GOT3 (cell line): Measurements from ENCODE around the gene SNAPC2.

Experiments used
- DNase-seq: peaks from one replicate; lab custom pipeline; 2025; ENCODE audit warnings: mixed read lengths; lab: John Stamatoyannopoulos, UW

The SNAPC2 gene

GRCh38 chr19:7968008-7968795, 48.1 kb downstream of the SNAPC2 start:
- DNase-seq = no peak

GRCh38 chr19:7968796-7969554, 48.8 kb downstream of the SNAPC2 start:
- DNase-seq = no peak

DNA sequence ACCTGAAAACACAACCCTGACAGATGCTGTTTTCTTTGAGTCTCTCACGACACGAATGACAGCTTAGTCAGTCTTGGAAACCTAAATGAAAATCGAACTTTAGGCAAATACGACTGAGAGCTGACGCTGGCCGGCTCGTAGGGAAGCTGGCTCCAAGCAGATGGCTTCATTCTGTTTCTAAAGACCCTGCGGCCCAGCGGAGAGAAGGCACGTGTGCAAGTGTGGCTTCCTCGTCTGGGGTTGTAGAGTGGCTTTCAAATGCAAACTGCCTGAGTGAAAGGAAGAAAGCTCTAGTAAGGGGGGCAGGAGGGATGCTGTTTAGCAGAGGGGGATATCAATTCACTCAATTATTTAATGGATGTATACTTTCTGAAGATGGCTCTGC, 49.4 kb downstream of the SNAPC2 start:
- no peak for DNase-seq

- no peak for DNase-seq
Observed at GRCh38 chr19:7970716-7971448, 50.7 kb downstream of the SNAPC2 start.

DNA sequence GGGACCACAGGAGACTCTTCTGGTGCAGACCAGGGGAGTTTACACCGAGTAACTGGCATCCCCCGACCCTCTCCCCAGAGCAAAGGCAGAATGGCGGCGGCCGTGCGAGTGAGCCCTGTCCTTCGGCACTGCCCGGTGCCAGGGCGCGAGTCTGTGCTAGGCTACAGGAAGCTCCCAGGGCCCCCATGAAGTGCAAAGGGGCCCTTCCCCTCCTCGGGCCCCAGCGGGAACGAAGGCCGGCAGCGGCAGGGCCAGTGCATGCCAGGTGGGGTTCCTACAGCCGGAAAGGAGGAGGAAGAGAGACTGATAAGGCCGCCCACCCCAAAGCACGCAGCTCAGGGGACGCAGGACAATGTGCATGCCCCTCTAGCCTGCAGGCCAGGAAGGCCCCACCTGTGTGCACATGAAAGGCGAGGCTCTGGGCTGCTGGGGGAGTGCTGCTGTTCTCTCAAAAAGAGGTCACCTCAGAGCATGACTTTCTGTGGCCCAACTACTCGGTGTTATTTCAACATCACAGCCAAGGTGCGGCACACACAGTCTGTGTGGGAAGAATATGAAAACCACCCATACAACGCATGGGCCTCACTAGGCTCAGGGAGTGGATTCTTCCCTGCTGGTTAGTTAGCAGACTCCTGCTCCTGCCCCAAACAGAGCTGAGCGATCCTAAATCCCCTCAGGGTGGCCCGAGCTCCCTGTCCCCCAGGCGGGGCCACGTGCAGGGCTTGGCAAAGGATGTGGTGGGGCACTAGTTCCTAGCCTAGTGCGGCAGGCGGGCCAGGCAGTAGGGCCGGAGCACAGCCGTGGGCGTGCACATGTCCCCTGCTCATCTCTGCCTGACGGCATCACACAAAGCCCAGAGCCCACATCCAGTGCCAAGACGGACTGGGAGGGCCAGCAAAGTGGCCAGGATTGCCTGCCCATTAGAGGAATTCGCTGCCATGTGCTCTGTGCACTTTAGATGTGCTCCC, 51.7 kb downstream of the SNAPC2 start:
- no peak for DNase-seq
